ENCODE measurements around the gene SARS1.
"Not testable (repeated sequence)": the region's sequence is repeated elsewhere in the genome, so short reads cannot be mapped to it uniquely, and the experiment has no call there.

DNA sequence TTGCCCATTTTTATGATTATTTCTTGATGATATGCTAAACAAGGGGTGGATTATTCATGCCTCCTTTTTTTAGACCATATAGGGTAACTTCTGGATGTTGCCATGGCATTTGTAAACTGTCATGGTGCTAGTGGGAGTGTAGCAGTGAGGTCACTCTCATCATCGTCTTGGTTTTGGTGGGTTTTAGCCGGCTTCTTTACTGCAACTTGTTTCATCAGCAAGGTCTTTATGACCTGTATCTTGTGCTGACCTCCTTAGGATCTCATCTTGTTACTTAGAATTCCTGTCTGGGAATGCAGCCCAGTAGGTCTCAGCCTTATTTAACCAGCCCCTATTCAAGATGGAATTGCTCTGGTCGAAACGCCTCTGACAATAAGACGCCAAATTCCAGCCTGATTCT is 73.0 kb downstream of the SARS1 start:
- TF ChIP-seq, protein P1, sequence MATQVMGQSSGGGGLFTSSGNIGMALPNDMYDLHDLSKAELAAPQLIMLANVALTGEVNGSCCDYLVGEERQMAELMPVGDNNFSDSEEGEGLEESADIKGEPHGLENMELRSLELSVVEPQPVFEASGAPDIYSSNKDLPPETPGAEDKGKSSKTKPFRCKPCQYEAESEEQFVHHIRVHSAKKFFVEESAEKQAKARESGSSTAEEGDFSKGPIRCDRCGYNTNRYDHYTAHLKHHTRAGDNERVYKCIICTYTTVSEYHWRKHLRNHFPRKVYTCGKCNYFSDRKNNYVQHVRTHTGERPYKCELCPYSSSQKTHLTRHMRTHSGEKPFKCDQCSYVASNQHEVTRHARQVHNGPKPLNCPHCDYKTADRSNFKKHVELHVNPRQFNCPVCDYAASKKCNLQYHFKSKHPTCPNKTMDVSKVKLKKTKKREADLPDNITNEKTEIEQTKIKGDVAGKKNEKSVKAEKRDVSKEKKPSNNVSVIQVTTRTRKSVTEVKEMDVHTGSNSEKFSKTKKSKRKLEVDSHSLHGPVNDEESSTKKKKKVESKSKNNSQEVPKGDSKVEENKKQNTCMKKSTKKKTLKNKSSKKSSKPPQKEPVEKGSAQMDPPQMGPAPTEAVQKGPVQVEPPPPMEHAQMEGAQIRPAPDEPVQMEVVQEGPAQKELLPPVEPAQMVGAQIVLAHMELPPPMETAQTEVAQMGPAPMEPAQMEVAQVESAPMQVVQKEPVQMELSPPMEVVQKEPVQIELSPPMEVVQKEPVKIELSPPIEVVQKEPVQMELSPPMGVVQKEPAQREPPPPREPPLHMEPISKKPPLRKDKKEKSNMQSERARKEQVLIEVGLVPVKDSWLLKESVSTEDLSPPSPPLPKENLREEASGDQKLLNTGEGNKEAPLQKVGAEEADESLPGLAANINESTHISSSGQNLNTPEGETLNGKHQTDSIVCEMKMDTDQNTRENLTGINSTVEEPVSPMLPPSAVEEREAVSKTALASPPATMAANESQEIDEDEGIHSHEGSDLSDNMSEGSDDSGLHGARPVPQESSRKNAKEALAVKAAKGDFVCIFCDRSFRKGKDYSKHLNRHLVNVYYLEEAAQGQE (IDR thresholded peaks at IDR 0.05): not testable (repeated sequence)
- TF ChIP-seq, protein P2, sequence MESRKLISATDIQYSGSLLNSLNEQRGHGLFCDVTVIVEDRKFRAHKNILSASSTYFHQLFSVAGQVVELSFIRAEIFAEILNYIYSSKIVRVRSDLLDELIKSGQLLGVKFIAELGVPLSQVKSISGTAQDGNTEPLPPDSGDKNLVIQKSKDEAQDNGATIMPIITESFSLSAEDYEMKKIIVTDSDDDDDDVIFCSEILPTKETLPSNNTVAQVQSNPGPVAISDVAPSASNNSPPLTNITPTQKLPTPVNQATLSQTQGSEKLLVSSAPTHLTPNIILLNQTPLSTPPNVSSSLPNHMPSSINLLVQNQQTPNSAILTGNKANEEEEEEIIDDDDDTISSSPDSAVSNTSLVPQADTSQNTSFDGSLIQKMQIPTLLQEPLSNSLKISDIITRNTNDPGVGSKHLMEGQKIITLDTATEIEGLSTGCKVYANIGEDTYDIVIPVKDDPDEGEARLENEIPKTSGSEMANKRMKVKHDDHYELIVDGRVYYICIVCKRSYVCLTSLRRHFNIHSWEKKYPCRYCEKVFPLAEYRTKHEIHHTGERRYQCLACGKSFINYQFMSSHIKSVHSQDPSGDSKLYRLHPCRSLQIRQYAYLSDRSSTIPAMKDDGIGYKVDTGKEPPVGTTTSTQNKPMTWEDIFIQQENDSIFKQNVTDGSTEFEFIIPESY (IDR thresholded peaks at IDR 0.05): not testable (repeated sequence)
- TF ChIP-seq, protein P3, sequence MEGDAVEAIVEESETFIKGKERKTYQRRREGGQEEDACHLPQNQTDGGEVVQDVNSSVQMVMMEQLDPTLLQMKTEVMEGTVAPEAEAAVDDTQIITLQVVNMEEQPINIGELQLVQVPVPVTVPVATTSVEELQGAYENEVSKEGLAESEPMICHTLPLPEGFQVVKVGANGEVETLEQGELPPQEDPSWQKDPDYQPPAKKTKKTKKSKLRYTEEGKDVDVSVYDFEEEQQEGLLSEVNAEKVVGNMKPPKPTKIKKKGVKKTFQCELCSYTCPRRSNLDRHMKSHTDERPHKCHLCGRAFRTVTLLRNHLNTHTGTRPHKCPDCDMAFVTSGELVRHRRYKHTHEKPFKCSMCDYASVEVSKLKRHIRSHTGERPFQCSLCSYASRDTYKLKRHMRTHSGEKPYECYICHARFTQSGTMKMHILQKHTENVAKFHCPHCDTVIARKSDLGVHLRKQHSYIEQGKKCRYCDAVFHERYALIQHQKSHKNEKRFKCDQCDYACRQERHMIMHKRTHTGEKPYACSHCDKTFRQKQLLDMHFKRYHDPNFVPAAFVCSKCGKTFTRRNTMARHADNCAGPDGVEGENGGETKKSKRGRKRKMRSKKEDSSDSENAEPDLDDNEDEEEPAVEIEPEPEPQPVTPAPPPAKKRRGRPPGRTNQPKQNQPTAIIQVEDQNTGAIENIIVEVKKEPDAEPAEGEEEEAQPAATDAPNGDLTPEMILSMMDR (IDR thresholded peaks at IDR 0.05; ENCODE audit: low read depth, low read length, missing input control): not testable (repeated sequence)
- TF ChIP-seq YY1 (IDR thresholded peaks at IDR 0.05); SP1 (IDR thresholded peaks at IDR 0.05); EGR1 (IDR thresholded peaks at IDR 0.05; ENCODE audit: low read depth in 2 of 2); MAX (IDR thresholded peaks at IDR 0.05); JUND (IDR thresholded peaks at IDR 0.05); FOXA1 (IDR thresholded peaks at IDR 0.05); RAD21 (IDR thresholded peaks at IDR 0.05); TAF1 (conservative IDR thresholded peaks at IDR 0.05); HNF4A (conservative IDR thresholded peaks at IDR 0.05): not testable (repeated sequence)
- TF ChIP-seq, protein P4, sequence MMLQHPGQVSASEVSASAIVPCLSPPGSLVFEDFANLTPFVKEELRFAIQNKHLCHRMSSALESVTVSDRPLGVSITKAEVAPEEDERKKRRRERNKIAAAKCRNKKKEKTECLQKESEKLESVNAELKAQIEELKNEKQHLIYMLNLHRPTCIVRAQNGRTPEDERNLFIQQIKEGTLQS (IDR thresholded peaks at IDR 0.05): not testable (repeated sequence)
